T-helper 2 cell treated with Interferon-gamma antibody and Interleukin-4, amounts not matched to agents 5 μg/mL and 100 μg/mL, for 36 hours (primary cell): Measurements from ENCODE around the gene GAA.
"Not testable (repeated sequence)": the region's sequence is repeated elsewhere in the genome, so short reads cannot be mapped to it uniquely, and the experiment has no call there.

Experiments used
- DNase-seq: peaks from one replicate; pipeline ENCODE4 v3.0.0; 2021; ENCODE audit warnings: low spot score
- H3K27ac Mint-ChIP-seq: one replicate; pipeline ENCODE4 v1.8.0; 2021; ENCODE audit warnings: mild to moderate bottlenecking, mixed read lengths
- H3K27me3 Mint-ChIP-seq: one replicate; pipeline ENCODE4 v1.8.0; 2021; ENCODE audit warnings: low read depth, mixed read lengths
- H3K36me3 Mint-ChIP-seq: one replicate; pipeline ENCODE4 v1.8.0; 2021; ENCODE audit warnings: low read depth, mixed read lengths
- H3K4me1 Mint-ChIP-seq: one replicate; pipeline ENCODE4 v1.8.0; 2021; ENCODE audit warnings: low read depth, mixed read lengths
- H3K4me3 Mint-ChIP-seq: one replicate; pipeline ENCODE4 v1.8.0; 2022; ENCODE audit warnings: mild to moderate bottlenecking, moderate library complexity, mixed read lengths
- H3K9me3 Mint-ChIP-seq: one replicate; pipeline ENCODE4 v1.8.0; 2021; ENCODE audit warnings: mixed read lengths

The GAA gene

GRCh38 chr17:80070375-80071115 is 30.8 kb upstream of the GAA start:
- H3K4me3 Mint-ChIP-seq = no peak overlapping the region
- no peaks in the 10 kb centered on the region for H3K36me3 Mint-ChIP-seq
- H3K9me3 Mint-ChIP-seq = no peaks in the 10 kb centered on the region
- no peaks in the 10 kb centered on the region for H3K27me3 Mint-ChIP-seq
- no peak overlapping the region for H3K27ac Mint-ChIP-seq
- H3K4me1 Mint-ChIP-seq = peaks cover 3% of the 10 kb centered on the region
- DNase-seq = no peak

- Mint-ChIP-seq H3K9me3 (no peaks in the 10 kb centered on the region), H3K36me3 (no peaks in the 10 kb centered on the region), H3K4me1 (peaks cover 3% of the 10 kb centered on the region), H3K27ac (no peak overlapping the region), H3K4me3 (no peak overlapping the region), H3K27me3 (no peaks in the 10 kb centered on the region)
- DNase-seq = no peak
These were observed 30.1 kb upstream of the GAA start for GRCh38 chr17:80071116-80071841.

GRCh38 chr17:80072410-80072809 is 29.0 kb upstream of the GAA start:
- H3K27me3 Mint-ChIP-seq = no peaks in the 10 kb centered on the region
- H3K27ac Mint-ChIP-seq = no peak overlapping the region
- peaks cover 3% of the 10 kb centered on the region for H3K4me1 Mint-ChIP-seq
- no peak for DNase-seq
- no peak overlapping the region for H3K4me3 Mint-ChIP-seq
- no peaks in the 10 kb centered on the region for H3K36me3 Mint-ChIP-seq
- no peaks in the 10 kb centered on the region for H3K9me3 Mint-ChIP-seq

- Mint-ChIP-seq H3K4me3 (no peak overlapping the region), H3K36me3 (no peaks in the 10 kb centered on the region), H3K27me3 (peaks cover 2% of the 10 kb centered on the region), H3K27ac (no peak overlapping the region), H3K9me3 (no peaks in the 10 kb centered on the region), H3K4me1 (peaks cover 5% of the 10 kb centered on the region)
- DNase-seq = no peak
These were observed 21.3 kb upstream of the GAA start for GRCh38 chr17:80080081-80080480.

- no peak overlapping the region for H3K4me3 Mint-ChIP-seq
- H3K36me3 Mint-ChIP-seq = no peaks in the 10 kb centered on the region
- H3K9me3 Mint-ChIP-seq = no peaks in the 10 kb centered on the region
- DNase-seq = no peak
- H3K4me1 Mint-ChIP-seq = peaks cover 5% of the 10 kb centered on the region
- H3K27me3 Mint-ChIP-seq = peaks cover 2% of the 10 kb centered on the region
- H3K27ac Mint-ChIP-seq = no peak overlapping the region
These were observed 19.8 kb upstream of the GAA start for GRCh38 chr17:80081596-80081995.

GRCh38 chr17:80082403-80083135 is 18.8 kb upstream of the GAA start:
- H3K4me1 Mint-ChIP-seq = peaks cover 5% of the 10 kb centered on the region
- H3K27ac Mint-ChIP-seq = peak overlapping the region; percentile 52
- H3K27me3 Mint-ChIP-seq = peaks cover 2% of the 10 kb centered on the region
- no peak overlapping the region for H3K4me3 Mint-ChIP-seq
- DNase-seq = peak; percentile 52
- H3K36me3 Mint-ChIP-seq = no peaks in the 10 kb centered on the region
- H3K9me3 Mint-ChIP-seq = no peaks in the 10 kb centered on the region

- no peaks in the 10 kb centered on the region for H3K9me3 Mint-ChIP-seq
- H3K36me3 Mint-ChIP-seq = no peaks in the 10 kb centered on the region
- DNase-seq = no peak
- peak overlapping the region; percentile 52 for H3K27ac Mint-ChIP-seq
- peaks cover 2% of the 10 kb centered on the region for H3K27me3 Mint-ChIP-seq
- H3K4me3 Mint-ChIP-seq = no peak overlapping the region
- H3K4me1 Mint-ChIP-seq = peaks cover 5% of the 10 kb centered on the region
These were observed 18.2 kb upstream of the GAA start for GRCh38 chr17:80083136-80083661.

- H3K4me3 Mint-ChIP-seq = no peak overlapping the region
- H3K27ac Mint-ChIP-seq = no peak overlapping the region
- DNase-seq = no peak
- H3K27me3 Mint-ChIP-seq = peaks cover 2% of the 10 kb centered on the region
- H3K36me3 Mint-ChIP-seq = no peaks in the 10 kb centered on the region
- no peaks in the 10 kb centered on the region for H3K9me3 Mint-ChIP-seq
- peaks cover 5% of the 10 kb centered on the region for H3K4me1 Mint-ChIP-seq
These were observed 16.6 kb upstream of the GAA start for GRCh38 chr17:80084773-80085172.

- Mint-ChIP-seq H3K9me3 (no peaks in the 10 kb centered on the region), H3K4me3 (no peak overlapping the region), H3K4me1 (peaks cover 5% of the 10 kb centered on the region), H3K27me3 (peaks cover 2% of the 10 kb centered on the region), H3K36me3 (no peaks in the 10 kb centered on the region), H3K27ac (no peak overlapping the region)
- no peak for DNase-seq
These were observed 15.3 kb upstream of the GAA start for GRCh38 chr17:80086081-80086480.

GRCh38 chr17:80086616-80087015 is 14.8 kb upstream of the GAA start:
- Mint-ChIP-seq H3K27me3 (peaks cover 2% of the 10 kb centered on the region), H3K9me3 (no peaks in the 10 kb centered on the region), H3K36me3 (no peaks in the 10 kb centered on the region), H3K4me1 (peaks cover 5% of the 10 kb centered on the region), H3K27ac (no peak overlapping the region), H3K4me3 (no peak overlapping the region)
- DNase-seq = no peak

- peaks cover 3% of the 10 kb centered on the region for H3K27me3 Mint-ChIP-seq
These were observed 13.8 kb upstream of the GAA start for GRCh38 chr17:80087346-80088265.

GRCh38 chr17:80089762-80090161 is 11.6 kb upstream of the GAA start:
- Mint-ChIP-seq H3K9me3 (no peaks in the 10 kb centered on the region), H3K27me3 (peaks cover 2% of the 10 kb centered on the region), H3K27ac (no peak overlapping the region), H3K36me3 (no peaks in the 10 kb centered on the region), H3K4me1 (no peaks in the 10 kb centered on the region), H3K4me3 (no peak overlapping the region)
- no peak for DNase-seq

More at GRCh38 chr17:80087346-80088265, 13.8 kb upstream of the GAA start:
- no peak overlapping the region for H3K4me3 Mint-ChIP-seq
- no peak overlapping the region for H3K27ac Mint-ChIP-seq
- no peaks in the 10 kb centered on the region for H3K36me3 Mint-ChIP-seq
- no peaks in the 10 kb centered on the region for H3K9me3 Mint-ChIP-seq
- peaks cover 3% of the 10 kb centered on the region for H3K4me1 Mint-ChIP-seq
- DNase-seq = no peak

- not testable (repeated sequence) for H3K36me3 Mint-ChIP-seq, H3K27me3 Mint-ChIP-seq, H3K4me3 Mint-ChIP-seq, H3K4me1 Mint-ChIP-seq, H3K27ac Mint-ChIP-seq, DNase-seq, H3K9me3 Mint-ChIP-seq
These were observed 11.2 kb upstream of the GAA start for GRCh38 chr17:80090164-80090563.
